H1 (cell line): Measurements from ENCODE around the gene ADAMTSL2. TPM values are rescaled to one million over a fixed set of nuclear protein-coding genes. Genes with fewer than 3 reads are reported as not detected.

ENCODE experiments used
- CTCF ChIA-PET: fragments of 300-600 bp; sonication (Branson Sonifier 250); formaldehyde crosslinking; loops from one replicate; lab custom pipeline; 2021; ENCODE audit not compliant: partially characterized antibody; lab: Charles Lee
- POLR2A ChIA-PET: fragments of 300-600 bp; sonication (Branson Sonifier 250); formaldehyde crosslinking; loops from one replicate; lab custom pipeline; 2021; ENCODE audit warnings: inconsistent platforms; ENCODE audit not compliant: partially characterized antibody; lab: Charles Lee
- DNase-seq, 2 experiments: peaks; one replicate each; pipeline versions ENCODE4 v3.0.0 to v3.0.0-alpha.2; 2010 to 2022; ENCODE audit warnings: low spot score in 2 of 2, low read depth in 1 of 2, mixed read lengths in 1 of 2
- FAIRE-seq: peaks from 2 replicates; lab custom pipeline; 2011; peaks lifted over from hg19 to GRCh38; lab: Jason Lieb, UNC
- H2AFZ ChIP-seq: 2 replicates; pipeline ENCODE4 v1.8.1; 2012; ENCODE audit warnings: low read length, inconsistent platforms
- H2AK5ac ChIP-seq: 2 replicates; pipeline ENCODE4 v1.6.1; 2013; ENCODE audit warnings: low read depth, low read length
- H2BK120ac ChIP-seq: replicated peaks from 2 replicates; pipeline ENCODE3; 2013; ENCODE audit warnings: low read depth, low read length, inconsistent platforms
- H2BK12ac ChIP-seq: 2 replicates; pipeline ENCODE4 v1.6.1; 2013; ENCODE audit warnings: low read depth, low read length
- H2BK15ac ChIP-seq: 2 replicates; pipeline ENCODE4 v1.6.1; 2013; ENCODE audit warnings: low read length
- H2BK20ac ChIP-seq: 2 replicates; pipeline ENCODE4 v1.6.1; 2013; ENCODE audit warnings: low read length
- H2BK5ac ChIP-seq: 2 replicates; pipeline ENCODE4 v1.6.1; 2013; ENCODE audit warnings: low read depth, low read length
- H3K14ac ChIP-seq: 2 replicates; pipeline ENCODE4 v1.6.1; 2013; ENCODE audit warnings: inconsistent platforms; ENCODE audit not compliant: insufficient read length
- H3K18ac ChIP-seq: 2 replicates; pipeline ENCODE4 v1.6.1; 2013; ENCODE audit warnings: low read length; ENCODE audit errors: extremely low read depth
- H3K23ac ChIP-seq: 2 replicates; pipeline ENCODE4 v1.6.1; 2013; ENCODE audit warnings: inconsistent platforms; ENCODE audit not compliant: insufficient read length
- H3K23me2 ChIP-seq: 2 replicates; pipeline ENCODE4 v1.6.1; 2013; ENCODE audit warnings: low read depth, low read length
- H3K27ac ChIP-seq: 2 replicates; pipeline ENCODE4 v1.6.1; 2011; ENCODE audit warnings: low read depth, low read length, inconsistent platforms
- H3K27me3 ChIP-seq, 4 experiments: replicated peaks in 1 of 4; 1 replicate in 1 of 4; 2 replicates in 3 of 4; pipeline versions ENCODE4 v1.6.1 to v1.8.1; 2011 to 2013; ENCODE audit warnings: low read length in 3 of 4, mild to moderate bottlenecking in 3 of 4, inconsistent platforms in 2 of 4, mixed read lengths in 2 of 4, moderate library complexity in 1 of 4; ENCODE audit not compliant: control insufficient read depth in 3 of 4, insufficient read depth in 3 of 4; ENCODE audit errors: extremely low read depth in 1 of 4
- H3K36me3 ChIP-seq, 4 experiments: 2 replicates each; pipeline versions ENCODE4 v1.6.1 to v1.8.1; 2011 to 2013; ENCODE audit warnings: mild to moderate bottlenecking in 4 of 4, low read length in 3 of 4, moderate library complexity in 2 of 4, control low read depth in 1 of 4, inconsistent platforms in 1 of 4; ENCODE audit not compliant: insufficient read depth in 4 of 4, control insufficient read depth in 2 of 4
- H3K4ac ChIP-seq: replicated peaks from 2 replicates; pipeline ENCODE3; 2013; ENCODE audit warnings: low read length, low read depth, mixed read lengths, inconsistent platforms; ENCODE audit not compliant: insufficient read length
- H3K4me1 ChIP-seq, 4 experiments: replicated peaks in 1 of 4; 1 replicate in 1 of 4; 2 replicates in 3 of 4; pipeline versions ENCODE4 v1.6.1 to v1.8.1; 2011 to 2013; ENCODE audit warnings: low read length in 3 of 4, inconsistent platforms in 2 of 4, mixed read lengths in 1 of 4; ENCODE audit not compliant: insufficient read depth in 4 of 4, control insufficient read depth in 3 of 4
- H3K4me2 ChIP-seq, 2 experiments: 2 replicates each; pipeline versions ENCODE4 v1.6.1 to v1.8.1; 2011 to 2013; ENCODE audit warnings: low read depth in 2 of 2, low read length in 2 of 2, control low read depth in 1 of 2, inconsistent platforms in 1 of 2, mild to moderate bottlenecking in 1 of 2; ENCODE audit not compliant: insufficient read depth in 1 of 2
- H3K4me3 ChIP-seq, 4 experiments: fragments of 200-600, 300-600 bp in 1 of 4; sonication (generic), shearing (Covaris generic), sonication (Bioruptor Twin) in 1 of 4; 2 replicates each; pipeline versions ENCODE4 v1.5.1 to v1.8.1; 2011 to 2016; ENCODE audit warnings: low read length in 4 of 4, low read depth in 3 of 4, control low read depth in 2 of 4, inconsistent platforms in 2 of 4, mild to moderate bottlenecking in 2 of 4, mixed read lengths in 1 of 4, moderate library complexity in 1 of 4; ENCODE audit not compliant: insufficient read depth in 2 of 4; ENCODE audit errors: extremely low read depth in 1 of 4
- H3K56ac ChIP-seq: replicated peaks from 2 replicates; pipeline ENCODE3; 2013; ENCODE audit warnings: low read depth, mild to moderate bottlenecking, mixed read lengths, low read length, inconsistent platforms; ENCODE audit not compliant: insufficient read length
- H3K79me1 ChIP-seq: 2 replicates; pipeline ENCODE4 v1.6.1; 2013; ENCODE audit warnings: low read depth, low read length, control low read depth
- H3K79me2 ChIP-seq, 2 experiments: 2 replicates each; pipeline versions ENCODE4 v1.6.1 to v1.8.1; 2012 to 2013; ENCODE audit warnings: low read length in 2 of 2, mild to moderate bottlenecking in 2 of 2, inconsistent platforms in 1 of 2; ENCODE audit not compliant: insufficient read depth in 2 of 2, control insufficient read depth in 1 of 2
- H3K9ac ChIP-seq, 4 experiments: replicated peaks in 1 of 4; 1 replicate in 1 of 4; 2 replicates in 3 of 4; pipeline versions ENCODE4 v1.6.1 to v1.8.1; 2011 to 2013; ENCODE audit warnings: low read depth in 3 of 4, low read length in 3 of 4, control low read depth in 2 of 4, mild to moderate bottlenecking in 2 of 4, moderate library complexity in 2 of 4, inconsistent platforms in 1 of 4; ENCODE audit errors: extremely low read depth in 1 of 4
- H3K9me3 ChIP-seq, 2 experiments: 2 replicates each; pipeline versions ENCODE4 v1.6.1 to v1.8.1; 2012 to 2013; ENCODE audit warnings: mild to moderate bottlenecking in 2 of 2, moderate library complexity in 2 of 2, control low read depth in 1 of 2, inconsistent platforms in 1 of 2, low read depth in 1 of 2, low read length in 1 of 2, mixed read lengths in 1 of 2; ENCODE audit not compliant: insufficient read depth in 2 of 2
- H4K20me1 ChIP-seq, 2 experiments: replicated peaks in 1 of 2; 2 replicates each; pipeline versions ENCODE3 to v1.8.1; 2011 to 2013; ENCODE audit warnings: inconsistent platforms in 2 of 2, low read length in 2 of 2, mild to moderate bottlenecking in 1 of 2; ENCODE audit not compliant: insufficient read depth in 2 of 2, control insufficient read depth in 1 of 2
- H4K5ac ChIP-seq: 2 replicates; pipeline ENCODE4 v1.6.1; 2013; ENCODE audit warnings: low read length, low read depth, mixed read lengths, inconsistent platforms; ENCODE audit not compliant: insufficient read length
- H4K8ac ChIP-seq: 2 replicates; pipeline ENCODE4 v1.8.0; 2013; ENCODE audit warnings: mild to moderate bottlenecking, moderate library complexity, low read length, inconsistent platforms; ENCODE audit not compliant: insufficient read depth; ENCODE audit errors: extremely low read depth
- H4K91ac ChIP-seq: replicated peaks from 2 replicates; pipeline ENCODE3; 2013; ENCODE audit warnings: low read length, mixed read lengths, inconsistent platforms; ENCODE audit not compliant: insufficient read length
- ASH2L ChIP-seq: fragments of 200-600, 300-600 bp; sonication (generic); IDR thresholded peaks from one replicate; pipeline ENCODE4 v1.7.1; 2017; ENCODE audit warnings: low read length
- BRCA1 ChIP-seq: IDR thresholded peaks from 2 replicates; pipeline ENCODE4 v1.6.1; 2012; ENCODE audit warnings: low read depth, low read length, improper control_type of control experiment
- CBX5 ChIP-seq: fragments of 300-800, 300-1000 bp; sonication (generic); IDR thresholded peaks from 2 replicates; pipeline ENCODE4 v1.7.1; 2016; ENCODE audit warnings: antibody characterized with exemption, low read length, low read depth
- CBX8 ChIP-seq: fragments of 300-800, 300-1000 bp; sonication (generic); IDR thresholded peaks from 2 replicates; pipeline ENCODE4 v1.7.1; 2016; ENCODE audit warnings: low read depth, low read length, borderline replicate concordance
- EGR1 ChIP-seq: IDR thresholded peaks from 2 replicates; pipeline ENCODE4 v1.6.1; 2011; ENCODE audit warnings: low read depth, low read length, borderline replicate concordance
- EP300 ChIP-seq, 2 experiments: IDR thresholded peaks; 1 replicate in 1 of 2; 2 replicates in 1 of 2; pipeline ENCODE4 v1.6.1; 2011 to 2012; ENCODE audit warnings: low read depth in 2 of 2, low read length in 2 of 2, mild to moderate bottlenecking in 2 of 2, borderline replicate concordance in 1 of 2, inconsistent platforms in 1 of 2, moderate library complexity in 1 of 2
- GABPA ChIP-seq: IDR thresholded peaks from 2 replicates; pipeline ENCODE4 v1.6.1; 2011; ENCODE audit warnings: mild to moderate bottlenecking, low read length, moderate library complexity, borderline replicate concordance; ENCODE audit not compliant: insufficient read depth
- HDAC2 ChIP-seq, 2 experiments: fragments of 300-600 bp in 1 of 2; sonication (generic) in 1 of 2; IDR thresholded peaks; 2 replicates each; pipeline ENCODE4 v1.6.1; 2011 to 2012; ENCODE audit warnings: low read depth in 2 of 2, low read length in 2 of 2, mild to moderate bottlenecking in 2 of 2, moderate library complexity in 2 of 2, borderline replicate concordance in 1 of 2, inconsistent platforms in 1 of 2
- NANOG ChIP-seq: IDR thresholded peaks from 2 replicates; pipeline ENCODE4 v1.6.1; 2011; ENCODE audit warnings: low read length, low read depth, mild to moderate bottlenecking, inconsistent platforms; ENCODE audit not compliant: insufficient read depth, poor library complexity, severe bottlenecking
- RAD21 ChIP-seq, 2 experiments: IDR thresholded peaks in 1 of 2; conservative IDR thresholded peaks in 1 of 2; 2 replicates each; pipeline ENCODE4 v1.6.1; 2011; ENCODE audit warnings: low read depth in 2 of 2, low read length in 2 of 2, improper control_type of control experiment in 1 of 2, inconsistent platforms in 1 of 2, mild to moderate bottlenecking in 1 of 2, moderate library complexity in 1 of 2
- SIRT6 ChIP-seq: IDR thresholded peaks from one replicate; pipeline ENCODE4 v1.7.1; 2012; ENCODE audit warnings: low read length, inconsistent platforms
- SIX5 ChIP-seq: IDR thresholded peaks from 2 replicates; pipeline ENCODE4 v1.6.1; 2011; ENCODE audit warnings: mild to moderate bottlenecking, low read depth, low read length
- WGBS, 2 experiments: shearing (Covaris generic) in 1 of 2; methylation state at CpG; one replicate each; pipeline versions ENCODE4 v1.1.6 to v1.1.7; 2013 to 2015; ENCODE audit warnings: low lambda C conversion rate in 2 of 2, mixed read lengths in 2 of 2, inconsistent platforms in 1 of 2, low coverage in 1 of 2, missing lambda C conversion rate in 1 of 2; ENCODE audit not compliant: insufficient replicate concordance in 2 of 2, insufficient coverage in 1 of 2, insufficient read length in 1 of 2; ENCODE audit errors: extremely low coverage in 1 of 2, missing lambda C conversion rate in 1 of 2; 5-methylcytosine and 5-hydroxymethylcytosine counted together
- polyA plus RNA-seq, 7 experiments: library from polyadenylated mRNA; depleted of rRNA in 3 of 7; stranded (reverse) in 5 of 7; unstranded in 2 of 7; fragments of >200 nt in 5 of 7; fragments of 200-250 nt in 2 of 7; gene quantifications; 1 replicate in 5 of 7; 2 replicates in 1 of 7; 4 replicates in 1 of 7; pipeline versions ENCODE4 v1.2.1 to v1.2.3, GENCODE V29; 2011 to 2013; ENCODE audit warnings: missing spikeins in 2 of 7, mixed read lengths in 2 of 7
- total RNA-seq: library from RNA; stranded (reverse); fragmentation: NEBNext Ultra II Directional; extraction: Animal tissue kit (Norgen Biotek cat#: 25700); gene quantifications from 2 replicates; pipeline ENCODE4 v1.2.1, GENCODE V29; 2021

ADAMTSL2 gene
- total and polyA plus RNA-seq, 2 of the 8 experiments (the other 6 are each of a cell fraction or from before 2014, with no cell fraction given), result 0.74 to 0.76 TPM

GRCh38 chr9:133573791-133574515, 39.4 kb downstream of the ADAMTSL2 start:
- no peak for DNase-seq
- Histone ChIP-seq H4K8ac (no peak overlapping the region), H3K23me2 (no peaks in the 10 kb centered on the region), H2BK5ac (no peak overlapping the region), H2AFZ (no peak overlapping the region), H3K56ac (no peak overlapping the region), H4K91ac (no peak overlapping the region), H3K14ac (no peak overlapping the region), H3K27ac (no peak overlapping the region), H3K9ac (no peak overlapping the region), H4K20me1 (no peaks in the 10 kb centered on the region), H3K4ac (no peak overlapping the region), H3K4me3 (no peak overlapping the region), H3K4me1 (peaks cover 0 to 4% (median 1%) of the 10 kb centered on the region in 4 experiments; a peak in 5 of 7 replicates), H3K36me3 (no peaks in the 10 kb centered on the region), H2AK5ac (no peak overlapping the region), H3K9me3 (no peaks in the 10 kb centered on the region), H3K79me1 (no peaks in the 10 kb centered on the region), H3K79me2 (no peaks in the 10 kb centered on the region), H2BK120ac (no peak overlapping the region), H2BK12ac (no peak overlapping the region), H3K18ac (no peak overlapping the region), H3K4me2 (no peak overlapping the region), H2BK15ac (no peak overlapping the region), H4K5ac (no peak overlapping the region), H3K27me3 (0 out of 7 replicates have a peak, but pooled peaks cover 0 to 2% (median 0%) of the 10 kb centered on the region in 4 experiments), H2BK20ac (no peak overlapping the region), H3K23ac (no peak overlapping the region)
- ChIA-PET CTCF (interaction anchor here (0.7 to 4.9 kb wide), 7 partner anchors 10 to 152 kb away, joined by 3 to 18 read pairs (median 4); no protein-coding TSS in a partner anchor), POLR2A (interaction anchor here (0.7 to 1.2 kb wide), 2 partner anchors 9 kb away, joined by 3 to 4 read pairs; no protein-coding TSS in a partner anchor)
- 94% methylated on average over 20 of the region's 21 CpGs; no CpG with 5 or more reads in 1 of the 2 experiments for WGBS, 2 experiments
- no peak for FAIRE-seq
- TF ChIP-seq SIX5 (no peak), CBX5 (no peak), ASH2L (no peak), SIRT6 (no peak), CBX8 (no peak), NANOG (no peak), GABPA (no peak), HDAC2 (IDR thresholded peaks at IDR 0.05; ENCODE audit: borderline replicate concordance in 1 of 2, low read depth in 2 of 2, low read length in 2 of 2) (no peak), RAD21 (IDR thresholded peaks at IDR 0.05 in 1 of 2, conservative IDR thresholded peaks at IDR 0.05 in 1 of 2; ENCODE audit: low read depth in 2 of 2, low read length in 2 of 2) (no peak), EP300 (IDR thresholded peaks at IDR 0.05; ENCODE audit: borderline replicate concordance in 1 of 2, low read depth in 2 of 2, low read length in 2 of 2) (no peak), EGR1 (no peak), BRCA1 (no peak)
